HG03342 (cell line): ENCODE results near the gene UBAP2L.
"Not testable (repeated sequence)": the region's sequence is repeated elsewhere in the genome, so short reads cannot be mapped to it uniquely, and the experiment has no call there.

ENCODE experiments used
- ATAC-seq: cut with Tn5 transposase; IDR thresholded peaks from one replicate; pipeline ENCODE4 v1.9.1; 2021; ENCODE audit warnings: mild to moderate bottlenecking, moderate library complexity; ENCODE audit not compliant: unreplicated experiment

UBAP2L gene

DNA sequence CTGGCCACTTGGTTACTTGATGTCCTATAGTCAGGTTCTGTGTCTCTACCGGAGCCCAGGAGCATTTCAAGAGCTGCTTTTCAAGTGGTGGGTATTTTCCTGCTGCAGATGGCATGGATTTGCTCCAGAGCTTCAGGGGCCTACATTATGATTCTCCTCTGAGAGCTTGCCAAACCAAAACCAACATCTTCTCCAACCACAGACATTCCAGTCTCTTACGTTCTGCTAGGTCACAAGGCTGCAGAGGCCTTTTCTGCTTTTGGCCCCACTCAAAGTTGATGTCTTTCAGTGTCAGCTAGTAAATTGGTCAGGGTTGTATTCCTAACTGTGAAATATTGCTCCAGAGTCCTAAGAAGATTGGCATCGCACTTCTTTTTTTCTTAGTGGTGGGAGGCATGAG lies 85.4 kb downstream of the UBAP2L start:
- no peak for ATAC-seq

DNA sequence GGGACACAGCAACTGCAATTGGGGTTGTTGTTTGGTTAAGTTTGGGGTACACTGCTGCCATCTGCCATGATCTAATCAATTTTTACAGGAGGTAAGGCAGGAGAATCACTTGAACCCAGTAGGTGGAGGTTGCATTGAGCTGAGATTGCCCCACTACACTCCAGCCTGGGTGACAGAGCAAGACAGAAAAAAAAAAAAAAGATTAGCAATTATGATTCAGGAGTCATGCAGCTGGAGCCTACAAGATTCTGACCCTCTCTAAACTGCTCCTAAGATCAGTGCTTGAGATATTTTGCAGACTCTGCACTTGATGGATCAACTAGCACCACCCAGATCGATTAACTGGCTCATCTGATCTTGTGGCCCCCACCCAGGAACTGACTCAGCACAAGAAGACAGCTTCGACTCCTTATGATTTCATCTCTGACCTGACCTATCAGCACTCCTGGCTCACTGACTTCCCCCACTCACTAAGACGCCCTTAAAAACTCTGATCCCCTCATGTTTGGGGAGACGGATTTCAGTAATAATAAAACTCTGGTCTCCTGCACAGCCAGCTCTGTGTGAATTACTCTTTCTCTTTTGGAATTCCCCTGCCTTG lies 87.0 kb downstream of the UBAP2L start:
- ATAC-seq: not testable (repeated sequence)

DNA sequence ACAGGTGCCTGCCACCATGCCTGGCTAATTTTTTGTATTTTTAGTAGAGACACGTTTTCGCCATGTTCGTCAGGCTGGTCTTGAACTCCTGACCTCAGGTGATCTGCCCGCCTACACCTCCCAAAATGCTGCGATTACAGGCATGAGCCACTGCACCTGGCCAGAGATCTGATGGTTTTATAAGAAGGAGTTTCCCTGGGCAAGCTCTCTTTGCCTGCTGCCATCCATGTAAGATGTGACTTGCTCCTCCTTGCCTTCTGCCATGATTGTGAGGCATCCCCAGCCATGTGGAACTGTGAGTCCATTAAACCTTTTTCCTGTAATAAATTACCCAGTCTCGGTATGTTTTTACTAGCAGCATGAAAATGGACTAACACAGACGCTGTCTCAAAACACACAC lies 88.4 kb downstream of the UBAP2L start:
- ATAC-seq: not testable (repeated sequence)

DNA sequence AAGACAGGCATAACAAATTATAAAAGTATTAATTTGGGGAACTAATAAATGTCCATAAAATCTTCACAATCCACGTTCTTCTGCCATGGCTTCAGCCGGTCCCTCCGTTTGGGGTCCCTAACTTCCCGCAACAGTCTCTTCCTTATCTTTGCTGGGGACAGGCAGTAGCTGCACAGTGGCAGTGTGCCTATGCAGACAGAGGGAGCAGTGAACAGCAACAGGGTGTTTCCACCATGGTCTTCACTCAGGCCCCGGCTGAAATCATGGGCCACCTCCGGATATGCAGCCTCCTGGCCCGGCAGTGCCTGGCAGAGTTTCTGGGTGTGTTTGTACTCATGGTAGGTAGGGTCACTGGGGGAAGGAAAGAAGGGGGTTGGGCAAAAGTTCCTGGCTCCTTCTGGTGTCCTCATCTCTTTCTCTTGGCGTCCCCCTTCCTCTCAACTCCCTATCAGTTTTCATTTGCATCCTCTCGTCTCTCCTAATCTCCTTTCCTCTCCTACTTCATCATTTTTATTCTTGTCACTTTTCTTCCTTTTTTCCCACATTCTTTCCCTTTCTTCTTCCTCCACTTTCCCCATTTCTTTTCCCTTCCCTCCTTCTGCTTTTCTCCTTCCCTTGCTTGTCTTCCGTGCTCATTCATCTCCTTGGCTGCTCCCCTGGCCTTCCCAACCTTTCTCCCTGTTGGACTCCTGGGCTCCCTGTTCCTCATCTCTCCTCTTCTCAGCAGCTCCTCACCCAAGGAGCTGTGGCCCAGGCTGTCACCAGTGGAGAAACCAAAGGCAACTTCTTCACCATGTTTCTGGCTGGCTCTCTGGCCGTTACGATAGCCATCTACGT lies 91.7 kb downstream of the UBAP2L start:
- not testable (repeated sequence) for ATAC-seq

DNA sequence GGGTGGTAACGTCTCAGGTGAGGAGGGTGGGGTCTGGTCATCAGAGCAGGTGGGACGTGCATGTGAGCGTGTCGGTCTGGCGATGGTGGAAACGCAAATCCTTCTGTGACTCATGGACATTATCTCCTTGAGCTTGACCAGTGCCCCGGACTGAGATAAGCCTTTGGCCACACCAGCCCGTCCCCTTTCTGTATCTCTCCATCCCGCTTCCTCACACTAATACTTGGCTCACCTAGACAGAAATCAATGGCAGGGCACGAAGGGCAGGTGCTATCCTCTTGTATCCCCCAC lies 92.3 kb downstream of the UBAP2L start:
- no peak for ATAC-seq

DNA sequence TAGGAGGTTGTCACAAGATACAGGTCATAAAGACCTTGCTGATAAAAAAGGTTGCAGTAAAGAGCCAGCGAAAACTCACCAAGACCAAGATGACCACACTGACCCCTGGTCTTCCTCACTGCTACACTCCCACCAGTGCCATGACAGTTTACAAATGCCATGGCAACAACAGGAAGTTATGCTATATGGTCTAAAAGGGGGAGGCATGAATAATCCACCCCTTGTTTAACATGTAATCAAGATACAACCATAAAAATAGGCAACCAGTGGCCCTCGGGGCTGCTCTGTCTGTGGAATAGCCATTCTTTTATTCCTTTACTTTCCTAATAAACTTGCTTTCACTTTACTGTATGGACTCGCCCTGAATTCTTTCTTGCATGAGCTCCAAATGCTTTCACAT lies 93.5 kb downstream of the UBAP2L start:
- ATAC-seq: not testable (repeated sequence)

DNA sequence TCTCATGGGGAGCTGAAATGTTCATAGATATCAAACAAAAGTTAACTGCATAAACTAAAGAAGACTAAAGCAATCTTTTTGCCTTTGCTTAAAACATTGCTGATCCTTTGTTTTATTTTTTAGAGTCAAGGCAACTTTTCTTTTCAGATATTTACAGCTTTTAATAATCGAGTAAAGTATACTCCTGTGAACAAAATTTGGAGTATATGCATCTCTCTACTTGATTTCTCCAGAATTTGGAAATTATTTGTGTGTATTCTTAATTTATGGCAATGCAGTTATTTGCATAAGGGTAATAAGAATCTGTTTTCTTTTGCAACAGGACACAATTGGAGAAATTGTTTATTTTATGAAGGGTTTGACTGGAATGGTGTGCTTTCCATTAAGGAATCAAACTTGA lies 95.9 kb downstream of the UBAP2L start:
- ATAC-seq: no peak

DNA sequence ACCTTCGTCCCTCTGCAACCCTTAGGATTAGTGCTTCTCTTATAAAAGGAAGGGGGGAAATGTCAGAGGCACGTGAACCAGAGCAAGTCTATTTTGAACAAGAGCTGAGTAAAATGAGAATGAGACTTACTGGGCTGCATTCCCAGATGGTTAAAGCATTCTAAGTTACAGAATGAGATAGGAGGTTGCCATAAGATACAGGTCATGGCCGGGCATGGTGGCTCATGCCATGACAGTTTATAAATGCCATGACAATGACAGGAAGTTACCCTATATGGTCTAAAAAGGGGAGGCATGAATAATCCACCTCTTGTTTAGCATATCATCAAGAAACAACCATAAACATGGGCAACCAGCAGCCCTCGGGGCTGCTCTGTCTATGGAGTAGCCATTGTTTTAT lies 97.6 kb downstream of the UBAP2L start:
- no peak for ATAC-seq
